Prostate gland (tissue), 2 donors: Measurements from ENCODE around the gene MTERF2.

Experiments used
- CTCF ChIP-seq, 4 experiments: fragments of 200-600 bp in 2 of 4; fragments of 450-650 bp in 2 of 4; sonication (generic) in 2 of 4; IDR thresholded peaks; 1 replicate in 3 of 4; 2 replicates in 1 of 4; pipeline ENCODE4 v1.5.1; 2016 to 2019; ENCODE audit warnings: antibody characterized with exemption in 4 of 4, mild to moderate bottlenecking in 2 of 4, moderate library complexity in 2 of 4
- POLR2A ChIP-seq: fragments of 450-650 bp; IDR thresholded peaks from one replicate; pipeline ENCODE4 v1.6.1; 2016; ENCODE audit warnings: antibody characterized with exemption, mild to moderate bottlenecking
- POLR2AphosphoS5 ChIP-seq: sonication (generic); formaldehyde crosslinking; IDR thresholded peaks from one replicate; pipeline ENCODE4 v1.6.1; 2017; ENCODE audit warnings: antibody characterized with exemption

- TF ChIP-seq CTCF (IDR thresholded peaks at IDR 0.05): no peak
- no peak for TF ChIP-seq POLR2A
- no peak for TF ChIP-seq POLR2AphosphoS5
These were observed 32.6 kb upstream of the MTERF2 start for GRCh38 chr12:107019546-107019945.
